GM23248 (cell line): ENCODE measurements around the gene ERLEC1. TPM values are rescaled to one million over a fixed set of nuclear protein-coding genes. Genes with fewer than 3 reads are reported as not detected.

Source experiments
- DNase-seq: peaks from one replicate; pipeline ENCODE4 v3.0.0-alpha.2; 2015
- H2AFZ ChIP-seq: fragments of 200-600 bp; sonication (generic); 2 replicates; pipeline ENCODE4 v1.6.1; 2016; ENCODE audit warnings: antibody characterized with exemption
- H3F3A ChIP-seq: fragments of 200-600 bp; sonication (generic); 2 replicates; pipeline ENCODE4 v1.6.1; 2016; ENCODE audit warnings: mild to moderate bottlenecking, antibody characterized with exemption, mixed run types; ENCODE audit not compliant: insufficient read depth
- H3K27ac ChIP-seq: fragments of 200-600 bp; sonication (generic); 2 replicates; pipeline ENCODE4 v1.5.1; 2016; ENCODE audit warnings: mild to moderate bottlenecking
- H3K27me3 ChIP-seq: fragments of 200-600 bp; sonication (generic); replicated peaks from 2 replicates; pipeline ENCODE4 v1.6.1; 2016; ENCODE audit warnings: mild to moderate bottlenecking; ENCODE audit not compliant: insufficient read depth
- H3K36me3 ChIP-seq: fragments of 200-600 bp; sonication (generic); 2 replicates; pipeline ENCODE4 v1.6.1; 2016; ENCODE audit warnings: low read depth, mild to moderate bottlenecking
- H3K4me1 ChIP-seq: fragments of 200-600 bp; sonication (generic); 2 replicates; pipeline ENCODE4 v1.6.1; 2016; ENCODE audit warnings: mild to moderate bottlenecking; ENCODE audit not compliant: insufficient read depth
- H3K4me2 ChIP-seq: fragments of 200-600 bp; sonication (generic); one replicate; pipeline ENCODE4 v1.6.1; 2016; ENCODE audit warnings: mild to moderate bottlenecking; ENCODE audit not compliant: unreplicated experiment
- H3K4me3 ChIP-seq: fragments of 200-600 bp; sonication (generic); 2 replicates; pipeline ENCODE4 v1.5.1; 2016; ENCODE audit warnings: mild to moderate bottlenecking
- H3K79me2 ChIP-seq: fragments of 200-600 bp; sonication (generic); 2 replicates; pipeline ENCODE4 v1.6.1; 2016; ENCODE audit warnings: mild to moderate bottlenecking; ENCODE audit not compliant: insufficient read depth
- H3K9ac ChIP-seq: fragments of 200-600 bp; sonication (generic); 2 replicates; pipeline ENCODE4 v1.6.1; 2016; ENCODE audit warnings: mild to moderate bottlenecking
- H3K9me2 ChIP-seq: fragments of 200-600 bp; sonication (generic); 2 replicates; pipeline ENCODE4 v1.6.1; 2016; ENCODE audit warnings: mixed run types, mild to moderate bottlenecking, moderate library complexity; ENCODE audit not compliant: insufficient read depth
- H3K9me3 ChIP-seq: fragments of 200-600 bp; sonication (generic); one replicate; pipeline ENCODE4 v1.6.1; 2017; ENCODE audit warnings: low read depth
- H4K20me1 ChIP-seq: fragments of 200-600 bp; sonication (generic); 2 replicates; pipeline ENCODE4 v1.6.0; 2016; ENCODE audit not compliant: insufficient read depth
- EZH2 ChIP-seq: fragments of 200-600 bp; sonication (generic); IDR thresholded peaks from 2 replicates; pipeline ENCODE4 v1.6.1; 2018; ENCODE audit warnings: antibody characterized with exemption, mild to moderate bottlenecking; ENCODE audit not compliant: insufficient read depth, poor library complexity, severe bottlenecking
- EZH2phosphoT487 ChIP-seq: fragments of 200-600 bp; sonication (generic); IDR thresholded peaks from 2 replicates; pipeline ENCODE4 v1.6.1; 2018; ENCODE audit warnings: antibody characterized with exemption, moderate library complexity, mild to moderate bottlenecking, low read depth; ENCODE audit not compliant: insufficient read depth
- WGBS, 2 experiments: methylation state at CpG; one replicate each; pipeline ENCODE4 v1.1.6; 2015 to 2017; ENCODE audit warnings: low lambda C conversion rate in 2 of 2, low coverage in 1 of 2; ENCODE audit errors: missing lambda C conversion rate in 2 of 2; 5-methylcytosine and 5-hydroxymethylcytosine counted together
- in situ Hi-C: fragments of 300-500 bp; cut with MboI; formaldehyde crosslinking; loops from 2 replicates; pipeline ENCODE4 v1.15.0; 2020
- polyA plus RNA-seq: library from polyadenylated mRNA; unstranded; fragments of >200 nt; fragmentation: Nextera tagmentation; extraction: Ambion mirVana; gene quantifications from 2 replicates; pipeline ENCODE4 v1.2.1, GENCODE V29; 2016
- total RNA-seq: library from RNA; depleted of rRNA; stranded (reverse); fragments of >200 nt; shearing (Covaris generic); gene quantifications from 2 replicates; pipeline ENCODE4 v1.2.3, GENCODE V29; 2014; rRNA removed

ERLEC1 gene, protein sequence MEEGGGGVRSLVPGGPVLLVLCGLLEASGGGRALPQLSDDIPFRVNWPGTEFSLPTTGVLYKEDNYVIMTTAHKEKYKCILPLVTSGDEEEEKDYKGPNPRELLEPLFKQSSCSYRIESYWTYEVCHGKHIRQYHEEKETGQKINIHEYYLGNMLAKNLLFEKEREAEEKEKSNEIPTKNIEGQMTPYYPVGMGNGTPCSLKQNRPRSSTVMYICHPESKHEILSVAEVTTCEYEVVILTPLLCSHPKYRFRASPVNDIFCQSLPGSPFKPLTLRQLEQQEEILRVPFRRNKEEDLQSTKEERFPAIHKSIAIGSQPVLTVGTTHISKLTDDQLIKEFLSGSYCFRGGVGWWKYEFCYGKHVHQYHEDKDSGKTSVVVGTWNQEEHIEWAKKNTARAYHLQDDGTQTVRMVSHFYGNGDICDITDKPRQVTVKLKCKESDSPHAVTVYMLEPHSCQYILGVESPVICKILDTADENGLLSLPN
- total RNA-seq (98.8 and 107 TPM in 2 replicates), polyA plus RNA-seq (109 and 110 TPM in 2 replicates)

DNA sequence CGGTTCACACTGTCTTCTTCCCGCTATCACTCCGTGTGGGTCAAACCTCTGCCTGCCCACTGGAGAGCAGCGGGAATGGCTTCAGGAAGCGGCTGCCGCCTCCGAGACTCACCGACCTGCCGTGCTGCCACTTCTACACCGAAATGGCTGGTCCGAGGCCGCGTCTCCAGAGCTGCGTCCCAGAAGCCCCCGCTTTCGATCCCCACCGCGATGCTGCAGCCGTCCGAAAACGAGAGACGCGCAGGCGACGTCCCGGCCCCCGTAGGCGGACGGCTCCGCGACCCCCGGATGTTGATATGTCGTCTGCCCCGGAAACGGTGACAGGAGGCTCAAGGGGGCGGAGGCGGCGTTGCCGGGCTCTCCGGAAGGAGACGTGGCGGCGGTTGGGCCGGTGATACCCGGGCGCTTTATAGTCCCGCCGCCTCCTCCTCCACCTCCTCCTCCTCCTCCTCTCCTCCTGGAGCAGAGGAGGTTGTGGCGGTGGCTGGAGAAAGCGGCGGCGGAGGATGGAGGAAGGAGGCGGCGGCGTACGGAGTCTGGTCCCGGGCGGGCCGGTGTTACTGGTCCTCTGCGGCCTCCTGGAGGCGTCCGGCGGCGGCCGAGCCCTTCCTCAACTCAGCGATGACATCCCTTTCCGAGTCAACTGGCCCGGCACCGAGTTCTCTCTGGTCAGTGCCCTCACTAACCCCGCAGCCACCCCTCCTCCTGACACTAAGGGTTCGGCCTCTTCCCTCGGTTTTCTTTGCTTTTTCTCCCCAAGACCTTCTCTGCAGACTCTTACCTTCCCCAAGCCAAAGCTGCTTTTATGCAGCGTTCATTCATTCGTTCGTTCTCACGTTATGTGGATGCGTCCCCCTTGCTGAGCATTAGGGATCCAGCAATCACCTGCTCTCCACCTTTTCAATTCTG, at the start of gene ERLEC1, which contains the start of gene ASB3:
Gene ERLEC1, plus strand, starts transcription at position 340 of the 909 bp plus-strand sequence. Its CDS starts 167 bp downstream, at position 507.
Gene ASB3, minus strand, starts transcription at position 249 of the 909 bp plus-strand sequence. CDS start 21,381 bp downstream, outside the sequence.
- in situ Hi-C loops = no loop called here
- Histone ChIP-seq H3F3A (peaks cover 26% of the 10 kb centered on the region), H3K4me2 (peak within 1 kb of the TSS; percentile 94), H3K4me3 (peak within 1 kb of the TSS; percentile 95), H3K9me3 (no peaks in the 10 kb centered on the region), H3K9ac (peak within 1 kb of the TSS; percentile 90), H3K27me3 (no peaks in the 10 kb centered on the region), H3K9me2 (no peaks in the 10 kb centered on the region), H2AFZ (peak within 1 kb of the TSS; percentile 93), H3K4me1 (peaks cover 32% of the 10 kb centered on the region), H4K20me1 (no peaks in the 10 kb centered on the region), H3K27ac (peak within 1 kb of the TSS; percentile 81), H3K79me2 (peaks cover 99% of the 10 kb centered on the region), H3K36me3 (no peaks in the 10 kb centered on the region)
- TF ChIP-seq EZH2phosphoT487 (no peak), EZH2 (no peak)
- 1% methylated on average over 34 to 76 of the region's 77 CpGs for WGBS, 2 experiments
- peak; percentile 87 for DNase-seq

DNA sequence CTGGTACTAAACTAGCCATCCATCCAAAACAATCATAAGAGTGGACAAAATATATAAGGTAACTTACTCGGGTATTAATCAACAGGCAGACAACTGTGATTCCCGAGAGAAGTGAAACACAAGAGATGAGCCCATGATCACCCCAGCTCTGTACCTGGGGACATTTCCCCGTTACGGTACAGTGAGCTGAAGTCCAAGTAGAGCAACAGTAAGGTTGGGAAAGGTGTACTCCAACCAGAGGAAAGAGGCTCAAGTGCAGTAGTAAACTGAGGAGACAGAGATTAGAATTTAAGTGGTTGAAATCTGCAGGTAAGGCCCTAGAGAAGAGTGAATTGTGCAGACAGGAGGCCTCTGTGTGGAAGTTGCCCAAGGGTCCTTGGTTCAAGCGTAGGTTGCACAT, 49.8 kb upstream of the ERLEC1 start:
- H3F3A ChIP-seq = no peaks in the 10 kb centered on the region
- no peaks in the 10 kb centered on the region for H4K20me1 ChIP-seq
- 0 out of 2 replicates have a peak, but pooled peaks cover 17% of the 10 kb centered on the region for H3K79me2 ChIP-seq
- WGBS, 2 experiments = 97 to 99% methylated on average over 5 of the region's 5 CpGs
- no peaks in the 10 kb centered on the region for H3K9me3 ChIP-seq
- H3K4me2 ChIP-seq = no peak overlapping the region
- peaks cover 1% of the 10 kb centered on the region; the same call in 1 of the 2 replicates for H3K4me1 ChIP-seq
- no peaks in the 10 kb centered on the region for H3K9me2 ChIP-seq
- H2AFZ ChIP-seq = no peak overlapping the region
- H3K27ac ChIP-seq = no peak overlapping the region
- no peak overlapping the region for H3K9ac ChIP-seq
- no peak overlapping the region for H3K4me3 ChIP-seq
- H3K27me3 ChIP-seq = no peaks in the 10 kb centered on the region
- no peak for DNase-seq
- no peaks in the 10 kb centered on the region for H3K36me3 ChIP-seq
- in situ Hi-C loops = no loop called here
- no peak for TF ChIP-seq EZH2phosphoT487
- TF ChIP-seq EZH2 = no peak

- Histone ChIP-seq H4K20me1 (no peaks in the 10 kb centered on the region), H2AFZ (no peak overlapping the region), H3F3A (no peaks in the 10 kb centered on the region), H3K27ac (no peak overlapping the region), H3K36me3 (no peaks in the 10 kb centered on the region), H3K27me3 (no peaks in the 10 kb centered on the region), H3K9me2 (no peaks in the 10 kb centered on the region), H3K79me2 (0 out of 2 replicates have a peak, but pooled peaks cover 18% of the 10 kb centered on the region), H3K9me3 (no peaks in the 10 kb centered on the region), H3K4me1 (peaks cover 10% of the 10 kb centered on the region), H3K4me2 (no peak overlapping the region), H3K4me3 (no peak overlapping the region), H3K9ac (no peak overlapping the region)
- in situ Hi-C loops = no loop called here
- no peak for DNase-seq
- 89 to 97% methylated on average over 1 of the region's 1 CpG for WGBS, 2 experiments
- no peak for TF ChIP-seq EZH2
Observed at GRCh38 chr2:53739032-53739431, 47.8 kb upstream of the ERLEC1 start.

- peaks cover 21% of the 10 kb centered on the region for H3K4me1 ChIP-seq
- no peaks in the 10 kb centered on the region for H4K20me1 ChIP-seq
- no peak overlapping the region for H3K9ac ChIP-seq
- no peaks in the 10 kb centered on the region for H3K9me2 ChIP-seq
- in situ Hi-C loops = no loop called here
- H3K27me3 ChIP-seq = no peaks in the 10 kb centered on the region
- H3F3A ChIP-seq = no peaks in the 10 kb centered on the region
- 0 out of 2 replicates have a peak, but pooled peaks cover 18% of the 10 kb centered on the region for H3K79me2 ChIP-seq
- H2AFZ ChIP-seq = no peak overlapping the region
- no peak for TF ChIP-seq EZH2phosphoT487
- TF ChIP-seq EZH2 = no peak
- H3K4me2 ChIP-seq = no peak overlapping the region
- H3K9me3 ChIP-seq = no peaks in the 10 kb centered on the region
- no peak overlapping the region for H3K27ac ChIP-seq
- no peaks in the 10 kb centered on the region for H3K36me3 ChIP-seq
- DNase-seq = peak; percentile 49
- no peak overlapping the region for H3K4me3 ChIP-seq
Observed at GRCh38 chr2:53740170-53740569, 46.7 kb upstream of the ERLEC1 start.
